BLaER1 treated with 17β-estradiol and CSF1 and Interleukin-3, amounts not matched to agents 10 nM and 100 nM (cell line): ENCODE measurements around the gene PRKG1.

ENCODE experiments used
- H3K27ac ChIP-seq, 11 experiments: shearing (Covaris generic); formaldehyde crosslinking; 2 replicates each; pipeline ENCODE4 v1.8.1; 2022
- H3K27me3 ChIP-seq, 11 experiments: shearing (Covaris generic); formaldehyde crosslinking; 2 replicates each; pipeline ENCODE4 v1.8.1; 2022
- H3K36me3 ChIP-seq, 11 experiments: shearing (Covaris generic); formaldehyde crosslinking; 2 replicates each; pipeline ENCODE4 v1.8.1; 2022
- H3K4me1 ChIP-seq, 10 experiments: shearing (Covaris generic); formaldehyde crosslinking; 2 replicates each; pipeline ENCODE4 v1.8.1; 2022
- H3K4me2 ChIP-seq, 11 experiments: shearing (Covaris generic); formaldehyde crosslinking; 2 replicates each; pipeline ENCODE4 v1.8.1; 2022
- H3K4me3 ChIP-seq, 10 experiments: shearing (Covaris generic); formaldehyde crosslinking; 2 replicates each; pipeline ENCODE4 v1.8.1; 2022
- H3K9ac ChIP-seq, 11 experiments: shearing (Covaris generic); formaldehyde crosslinking; 2 replicates each; pipeline ENCODE4 v1.8.1; 2022
- H3K9me3 ChIP-seq, 11 experiments: shearing (Covaris generic); formaldehyde crosslinking; replicated peaks in 1 of 11; 2 replicates each; pipeline ENCODE4 v1.8.1; 2022
- H4K20me1 ChIP-seq, 11 experiments: shearing (Covaris generic); formaldehyde crosslinking; 2 replicates each; pipeline ENCODE4 v1.8.1; 2022
- Cebpa-rat ChIP-seq, 11 experiments: shearing (Covaris generic); IDR thresholded peaks; 2 replicates each; pipeline ENCODE4 v1.8.1; 2022

Gene PRKG1

GRCh38 chr10:52248697-52249306 lies 1174.5 kb downstream of the PRKG1 start:
- Histone ChIP-seq H3K4me3 (no peak overlapping the region), H4K20me1 (no peaks in the 10 kb centered on the region), H3K4me2 (no peak overlapping the region), H3K4me1 (peaks cover 0 to 20% (median 14%) of the 10 kb centered on the region in 10 experiments; a peak in 12 of 20 replicates), H3K9me3 (no peaks in the 10 kb centered on the region; a peak in 1 of 22 replicates), H3K36me3 (no peaks in the 10 kb centered on the region), H3K9ac (no peak overlapping the region), H3K27me3 (no peaks in the 10 kb centered on the region), H3K27ac (no peak overlapping the region)
- no peak for TF ChIP-seq Cebpa-rat (IDR thresholded peaks at IDR 0.05)

- Histone ChIP-seq H3K36me3 (no peaks in the 10 kb centered on the region), H3K4me2 (peak overlapping the region in 8 of 11 experiments; percentile 24 to 53 (median 39); a peak in 14 of 22 replicates), H3K9ac (no peak overlapping the region), H3K4me3 (no peak overlapping the region), H3K9me3 (no peaks in the 10 kb centered on the region; a peak in 1 of 22 replicates), H3K4me1 (peaks cover 0 to 20% (median 14%) of the 10 kb centered on the region in 10 experiments; a peak in 12 of 20 replicates), H3K27me3 (no peaks in the 10 kb centered on the region), H4K20me1 (no peaks in the 10 kb centered on the region), H3K27ac (no peak overlapping the region)
- no peak for TF ChIP-seq Cebpa-rat (IDR thresholded peaks at IDR 0.05)
Observed at GRCh38 chr10:52249850-52250395, 1175.6 kb downstream of the PRKG1 start.

GRCh38 chr10:52250510-52250909 lies 1176.2 kb downstream of the PRKG1 start:
- H3K4me2 ChIP-seq = peak overlapping the region in 8 of 11 experiments; percentile 1 to 53 (median 36); a peak in 15 of 22 replicates
- no peak overlapping the region for H3K4me3 ChIP-seq
- no peaks in the 10 kb centered on the region for H3K27me3 ChIP-seq
- no peaks in the 10 kb centered on the region for H3K36me3 ChIP-seq
- no peak overlapping the region for H3K9ac ChIP-seq
- no peaks in the 10 kb centered on the region for H4K20me1 ChIP-seq
- peaks cover 0 to 20% (median 14%) of the 10 kb centered on the region in 10 experiments; a peak in 12 of 20 replicates for H3K4me1 ChIP-seq
- no peak for TF ChIP-seq Cebpa-rat (IDR thresholded peaks at IDR 0.05)
- H3K27ac ChIP-seq = no peak overlapping the region
- H3K9me3 ChIP-seq = no peaks in the 10 kb centered on the region; a peak in 1 of 22 replicates

GRCh38 chr10:52252307-52252706 lies 1178.0 kb downstream of the PRKG1 start:
- Histone ChIP-seq H3K4me3 (no peak overlapping the region), H3K36me3 (no peaks in the 10 kb centered on the region), H3K4me1 (peaks cover 0 to 20% (median 14%) of the 10 kb centered on the region in 10 experiments; a peak in 12 of 20 replicates), H4K20me1 (no peaks in the 10 kb centered on the region), H3K9ac (no peak overlapping the region), H3K27me3 (no peaks in the 10 kb centered on the region), H3K9me3 (no peaks in the 10 kb centered on the region; a peak in 1 of 22 replicates), H3K27ac (no peak overlapping the region), H3K4me2 (no peak overlapping the region)
- TF ChIP-seq Cebpa-rat (IDR thresholded peaks at IDR 0.05) = no peak

GRCh38 chr10:52256832-52257691 lies 1182.8 kb downstream of the PRKG1 start:
- H3K9ac ChIP-seq = no peak overlapping the region
- H3K27ac ChIP-seq = no peak overlapping the region
- H3K36me3 ChIP-seq = no peaks in the 10 kb centered on the region
- H3K9me3 ChIP-seq = no peaks in the 10 kb centered on the region
- no peak for TF ChIP-seq Cebpa-rat (IDR thresholded peaks at IDR 0.05)
- H3K4me2 ChIP-seq = no peak overlapping the region
- H3K27me3 ChIP-seq = no peaks in the 10 kb centered on the region
- no peaks in the 10 kb centered on the region for H3K4me1 ChIP-seq
- H4K20me1 ChIP-seq = no peaks in the 10 kb centered on the region
- H3K4me3 ChIP-seq = no peak overlapping the region

- H3K4me2 ChIP-seq = no peak overlapping the region
Observed at GRCh38 chr10:52257692-52258075, 1183.4 kb downstream of the PRKG1 start.

GRCh38 chr10:52258799-52259425 lies 1184.6 kb downstream of the PRKG1 start:
- Histone ChIP-seq H3K36me3 (no peaks in the 10 kb centered on the region), H3K9ac (no peak overlapping the region), H3K4me2 (no peak overlapping the region), H3K9me3 (no peaks in the 10 kb centered on the region), H3K4me3 (no peak overlapping the region), H3K4me1 (no peaks in the 10 kb centered on the region), H3K27ac (no peak overlapping the region), H3K27me3 (no peaks in the 10 kb centered on the region), H4K20me1 (no peaks in the 10 kb centered on the region)
- no peak for TF ChIP-seq Cebpa-rat (IDR thresholded peaks at IDR 0.05)

More at GRCh38 chr10:52257692-52258075, 1183.4 kb downstream of the PRKG1 start:
- no peaks in the 10 kb centered on the region for H3K4me1 ChIP-seq
- no peaks in the 10 kb centered on the region for H3K27me3 ChIP-seq
- H3K4me3 ChIP-seq = no peak overlapping the region
- H3K27ac ChIP-seq = no peak overlapping the region
- no peaks in the 10 kb centered on the region for H3K36me3 ChIP-seq
- no peaks in the 10 kb centered on the region for H3K9me3 ChIP-seq
- H4K20me1 ChIP-seq = no peaks in the 10 kb centered on the region
- no peak for TF ChIP-seq Cebpa-rat (IDR thresholded peaks at IDR 0.05)
- no peak overlapping the region for H3K9ac ChIP-seq

- no peak for TF ChIP-seq Cebpa-rat (IDR thresholded peaks at IDR 0.05)
- H3K27ac ChIP-seq = no peak overlapping the region
- H3K36me3 ChIP-seq = no peaks in the 10 kb centered on the region
- H3K4me3 ChIP-seq = no peak overlapping the region
- H3K9ac ChIP-seq = no peak overlapping the region
- no peaks in the 10 kb centered on the region for H3K27me3 ChIP-seq
- no peaks in the 10 kb centered on the region for H3K4me1 ChIP-seq
- no peaks in the 10 kb centered on the region for H3K9me3 ChIP-seq
- H3K4me2 ChIP-seq = no peak overlapping the region
- no peaks in the 10 kb centered on the region for H4K20me1 ChIP-seq
Observed at GRCh38 chr10:52259426-52259812, 1185.1 kb downstream of the PRKG1 start.

- Histone ChIP-seq H3K9ac (no peak overlapping the region), H3K4me1 (no peaks in the 10 kb centered on the region), H3K27me3 (no peaks in the 10 kb centered on the region), H3K36me3 (no peaks in the 10 kb centered on the region), H3K4me3 (no peak overlapping the region), H3K4me2 (no peak overlapping the region), H4K20me1 (no peaks in the 10 kb centered on the region), H3K9me3 (no peaks in the 10 kb centered on the region), H3K27ac (no peak overlapping the region)
- TF ChIP-seq Cebpa-rat (IDR thresholded peaks at IDR 0.05) = no peak
Observed at GRCh38 chr10:52261362-52261761, 1187.1 kb downstream of the PRKG1 start.
